ENCODE measurements around the gene SLC5A9.

SLC5A9 gene

DNA sequence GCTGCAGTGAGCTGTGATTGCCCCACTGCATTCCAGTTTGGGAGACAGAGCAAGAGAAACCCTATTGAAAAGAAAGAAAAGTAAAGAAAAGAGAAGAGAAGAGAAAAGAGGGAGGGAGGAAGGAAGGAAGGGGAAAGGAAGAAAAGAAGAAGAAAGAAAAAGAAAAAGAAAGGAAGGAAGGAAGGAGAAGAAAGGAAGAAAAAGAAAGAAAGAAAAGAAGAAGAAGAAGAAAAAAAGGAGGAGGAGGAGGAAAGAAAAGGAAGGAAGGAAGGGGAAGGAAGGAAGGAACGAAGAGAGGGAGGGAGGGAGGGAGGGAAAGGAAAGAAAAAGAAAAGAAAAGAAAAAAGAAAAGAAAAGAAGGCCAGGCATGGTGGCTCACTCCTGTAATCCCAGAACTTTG is 10.2 kb downstream of the SLC5A9 start:
- no peak overlapping the region for H3K4me3 ChIP-seq (ENCODE audit: control insufficient read depth, low read depth, low read length)
- DNase-seq (ENCODE audit: low read depth): no peak
- TF ChIP-seq CTCF (IDR thresholded peaks at IDR 0.05; ENCODE audit: control insufficient read depth, insufficient read depth, low read depth, low read length, missing control alignments): no peak

- no peak overlapping the region for H3K4me3 ChIP-seq (ENCODE audit: control insufficient read depth, low read depth, low read length)
- TF ChIP-seq CTCF (IDR thresholded peaks at IDR 0.05; ENCODE audit: control insufficient read depth, insufficient read depth, low read depth, low read length, missing control alignments): no peak
- no peak for DNase-seq (ENCODE audit: low read depth)
Observed at GRCh38 chr1:48233666-48234485, 11.4 kb downstream of the SLC5A9 start.

- H3K4me3 ChIP-seq (ENCODE audit: control insufficient read depth, low read depth, low read length): no peak overlapping the region
- no peak for DNase-seq (ENCODE audit: low read depth)
- TF ChIP-seq CTCF (IDR thresholded peaks at IDR 0.05; ENCODE audit: control insufficient read depth, insufficient read depth, low read depth, low read length, missing control alignments): no peak
Observed at GRCh38 chr1:48235652-48236051, 13.1 kb downstream of the SLC5A9 start.

DNA sequence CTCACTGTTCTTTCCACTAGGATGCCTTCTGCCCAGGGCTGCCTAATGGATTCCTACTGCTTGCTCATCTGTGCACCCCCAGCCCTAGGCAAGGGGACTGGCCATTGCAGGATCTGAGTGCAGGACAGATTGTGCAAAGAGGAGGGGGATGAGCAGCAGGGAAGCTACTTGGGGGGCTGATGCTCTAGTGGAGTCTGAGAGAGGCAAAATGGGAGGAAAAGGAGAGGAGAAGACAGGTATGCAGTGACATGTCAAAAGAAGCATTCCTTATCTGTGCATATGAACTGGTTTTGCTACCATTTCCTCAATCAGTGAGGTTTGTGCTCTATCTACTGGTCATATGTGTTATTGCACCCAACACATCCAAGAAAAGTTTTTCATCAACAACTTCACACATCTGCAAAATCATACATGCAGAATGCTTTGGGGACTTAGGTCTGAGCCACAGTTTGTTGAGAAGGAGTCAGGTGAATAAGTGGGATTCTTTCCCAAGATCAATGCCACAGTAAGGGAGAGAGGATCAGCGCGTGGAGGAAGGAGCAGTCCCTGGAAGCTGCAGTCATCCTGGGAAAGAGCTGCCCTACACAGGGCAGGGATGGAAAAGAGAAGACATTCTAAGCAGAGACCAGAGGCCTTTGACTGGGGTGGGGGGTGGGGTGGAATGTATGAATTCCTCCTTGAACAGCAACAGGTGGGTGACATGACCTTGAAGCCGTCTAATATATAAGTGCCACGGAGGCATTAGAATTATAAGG is 14.4 kb downstream of the SLC5A9 start:
- peak; percentile 50 for TF ChIP-seq CTCF (IDR thresholded peaks at IDR 0.05; ENCODE audit: control insufficient read depth, insufficient read depth, low read depth, low read length, missing control alignments)
- no peak overlapping the region for H3K4me3 ChIP-seq (ENCODE audit: control insufficient read depth, low read depth, low read length)
- peak; percentile 11 for DNase-seq (ENCODE audit: low read depth)

DNA sequence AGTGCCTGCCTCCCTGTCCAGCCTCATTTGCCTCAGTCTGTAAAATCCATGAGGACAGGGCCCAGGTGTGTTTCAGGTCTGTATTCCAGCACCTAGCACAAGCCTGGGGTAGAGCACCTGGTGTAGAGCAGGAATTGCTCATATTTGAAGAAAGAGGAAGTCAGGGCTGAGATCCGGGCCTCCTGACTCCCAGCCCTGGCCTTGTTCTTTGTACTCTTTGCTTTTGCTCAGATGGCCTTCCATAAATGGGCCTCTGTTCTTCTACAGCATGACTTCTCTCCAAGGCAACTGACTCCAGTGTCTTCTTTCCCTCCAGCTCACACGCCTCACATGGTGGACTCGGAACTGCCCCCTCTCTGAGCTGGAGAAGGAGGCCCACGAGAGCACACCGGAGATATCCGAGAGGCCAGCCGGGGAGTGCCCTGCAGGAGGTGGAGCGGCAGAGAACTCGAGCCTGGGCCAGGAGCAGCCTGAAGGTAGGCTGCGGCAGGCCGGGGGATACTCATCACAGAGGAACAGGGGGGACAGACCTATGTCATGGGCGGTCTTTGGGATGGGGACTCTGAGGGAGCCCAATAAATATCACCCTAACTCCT is 19.7 kb downstream of the SLC5A9 start:
- no peak for DNase-seq (ENCODE audit: low read depth)
- no peak overlapping the region for H3K4me3 ChIP-seq (ENCODE audit: control insufficient read depth, low read depth, low read length)
- TF ChIP-seq CTCF (IDR thresholded peaks at IDR 0.05; ENCODE audit: control insufficient read depth, insufficient read depth, low read depth, low read length, missing control alignments): no peak

DNA sequence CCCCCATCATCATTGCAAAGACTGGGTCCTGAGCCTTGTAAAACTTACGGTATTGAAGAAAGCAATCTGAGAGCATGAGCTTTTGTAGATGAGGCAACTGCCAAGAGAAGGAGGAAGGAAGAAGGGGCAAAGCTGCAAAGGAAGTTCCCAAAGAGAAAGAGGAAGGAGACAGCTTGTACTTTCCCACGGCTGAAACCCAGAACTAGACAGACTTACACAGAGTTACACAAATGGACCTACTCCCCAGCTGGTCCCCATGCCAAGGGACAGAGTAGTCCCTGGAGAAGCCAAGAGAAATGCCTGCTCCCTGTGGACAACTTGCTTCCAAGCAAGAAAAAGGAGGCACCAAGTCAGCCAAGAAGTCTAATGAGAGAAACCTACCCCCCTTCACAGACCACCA is 22.6 kb downstream of the SLC5A9 start:
- TF ChIP-seq CTCF (IDR thresholded peaks at IDR 0.05; ENCODE audit: control insufficient read depth, insufficient read depth, low read depth, low read length, missing control alignments): no peak
- no peak overlapping the region for H3K4me3 ChIP-seq (ENCODE audit: control insufficient read depth, low read depth, low read length)
- DNase-seq (ENCODE audit: low read depth): no peak

Data from AG09309 (cell line).